ENCODE measurements around the gene PTF1A.
"Not testable (repeated sequence)": the region's sequence is repeated elsewhere in the genome, so short reads cannot be mapped to it uniquely, and the experiment has no call there.

PTF1A gene

GRCh38 chr10:23204773-23205172, 12.7 kb downstream of the PTF1A start:
- no peak for DNase-seq

- DNase-seq: no peak
These were observed 14.0 kb downstream of the PTF1A start for GRCh38 chr10:23205972-23206642.

GRCh38 chr10:23217471-23217870, 25.4 kb downstream of the PTF1A start:
- DNase-seq: no peak

- DNase-seq: no peak
These were observed 38.5 kb downstream of the PTF1A start for GRCh38 chr10:23230582-23230981.

- no peak for DNase-seq
These were observed 45.9 kb downstream of the PTF1A start for GRCh38 chr10:23238015-23238414.

- DNase-seq: not testable (repeated sequence)
These were observed 49.7 kb downstream of the PTF1A start for GRCh38 chr10:23241779-23242178.

Data from CD4-positive, alpha-beta T cell treated with Interleukin-1 beta for 1 hour (primary cell).